HG03354 (cell line): ENCODE data around the gene CRTC2.
"Not testable (repeated sequence)": the region's sequence is repeated elsewhere in the genome, so short reads cannot be mapped to it uniquely, and the experiment has no call there.

Source experiments
- ATAC-seq: cut with Tn5 transposase; IDR thresholded peaks from one replicate; pipeline ENCODE4 v1.9.1; 2021; ENCODE audit warnings: mild to moderate bottlenecking; ENCODE audit not compliant: unreplicated experiment, poor library complexity, severe bottlenecking

The CRTC2 gene

GRCh38 chr1:153958111-153958960 lies at the start of gene CRTC2:
CRTC2 (minus strand) TSS chr1:153958612; CDS start chr1:153958497, 115 bp downstream.
- peak; percentile 80 for ATAC-seq

GRCh38 chr1:154006136-154006535 lies 47.7 kb upstream of the CRTC2 start:
- no peak for ATAC-seq

GRCh38 chr1:154000420-154000819 lies 42.0 kb upstream of the CRTC2 start:
- ATAC-seq, result no peak

- ATAC-seq, result not testable (repeated sequence)
These were observed 38.5 kb upstream of the CRTC2 start for GRCh38 chr1:153996882-153997281.

DNA sequence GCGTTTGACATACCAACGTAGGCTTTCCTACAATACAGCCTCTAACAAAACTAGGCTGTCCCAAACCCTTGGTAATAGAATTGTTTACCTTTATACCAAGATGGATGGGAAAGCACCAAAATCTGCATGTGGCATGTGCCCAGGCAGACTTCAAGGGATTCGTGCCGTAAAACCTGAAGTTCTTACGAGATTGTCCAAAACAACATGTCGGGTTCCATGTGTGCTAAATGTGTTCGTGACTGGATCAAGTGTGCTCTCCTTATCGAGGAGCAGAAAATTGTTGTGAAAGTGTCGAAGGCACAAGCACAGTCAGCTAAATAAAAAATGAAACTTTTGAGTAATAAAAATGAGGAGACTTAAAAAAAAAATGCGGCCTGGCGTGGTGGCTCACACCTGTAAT lies 37.2 kb upstream of the CRTC2 start:
- no peak for ATAC-seq

GRCh38 chr1:153995202-153995601 lies 36.8 kb upstream of the CRTC2 start:
- no peak for ATAC-seq

- no peak for ATAC-seq
These were observed 33.4 kb upstream of the CRTC2 start for GRCh38 chr1:153991806-153992205.

DNA sequence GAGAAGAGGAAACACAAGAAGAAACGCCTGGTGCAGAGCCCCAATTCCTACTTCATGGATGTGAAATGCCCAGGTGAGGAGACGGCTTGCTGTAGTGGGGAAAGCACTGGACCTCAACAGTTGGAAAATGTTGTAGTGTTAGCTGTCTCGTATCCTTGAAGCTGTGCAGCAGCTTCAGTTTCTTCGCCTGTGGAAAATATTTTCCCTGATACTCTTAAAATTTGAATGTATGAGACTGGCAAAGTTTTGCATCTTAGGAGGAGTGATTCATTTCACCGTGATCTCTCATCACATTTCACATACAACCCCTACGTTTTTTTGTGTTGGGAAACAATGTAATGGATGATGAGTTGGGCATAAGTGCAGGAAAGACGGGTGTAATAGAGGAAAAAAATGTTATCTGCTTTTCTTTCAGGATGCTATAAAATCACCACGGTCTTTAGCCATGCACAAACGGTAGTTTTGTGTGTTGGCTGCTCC lies 32.8 kb upstream of the CRTC2 start:
- ATAC-seq, result no peak

DNA sequence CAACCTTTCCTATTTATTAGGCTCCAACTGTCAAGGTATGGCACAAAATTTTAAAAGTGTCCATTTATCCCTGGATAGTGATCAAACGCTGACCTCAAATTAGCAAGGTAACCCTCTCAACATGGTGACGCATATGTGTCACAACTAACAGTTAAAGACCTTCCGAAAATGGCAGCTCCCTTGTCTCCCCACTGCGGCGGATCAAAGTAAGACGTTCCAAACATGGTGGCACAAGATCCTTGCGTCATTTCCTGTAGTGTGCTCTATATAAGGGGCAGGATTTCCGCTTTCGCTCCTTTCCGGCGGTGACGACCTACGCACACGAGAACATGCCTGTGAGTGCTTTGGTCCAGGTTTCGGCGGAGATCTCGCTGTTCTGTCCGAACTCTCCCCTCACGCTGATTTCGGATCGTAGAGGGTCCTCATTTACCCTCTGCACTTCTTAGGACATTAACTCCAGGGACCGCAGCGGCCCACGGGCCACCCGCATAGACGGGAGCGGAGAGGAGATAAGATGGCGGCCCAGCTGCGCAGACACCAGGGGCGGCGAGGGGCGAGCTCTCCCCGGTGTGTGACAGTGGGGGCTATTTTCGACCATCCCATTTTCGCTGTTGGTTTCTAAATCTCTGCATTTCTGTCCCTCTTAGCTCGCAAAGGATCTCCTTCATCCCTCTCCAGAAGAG lies 32.2 kb upstream of the CRTC2 start, which contains the start of gene RPS27:
TSS of gene RPS27 (plus strand) at position 295 of the 683 bp plus-strand sequence. CDS start at position 330, 35 bp downstream.
- ATAC-seq, result peak; percentile 79

GRCh38 chr1:153987621-153988020 lies 29.2 kb upstream of the CRTC2 start:
- ATAC-seq, result no peak

DNA sequence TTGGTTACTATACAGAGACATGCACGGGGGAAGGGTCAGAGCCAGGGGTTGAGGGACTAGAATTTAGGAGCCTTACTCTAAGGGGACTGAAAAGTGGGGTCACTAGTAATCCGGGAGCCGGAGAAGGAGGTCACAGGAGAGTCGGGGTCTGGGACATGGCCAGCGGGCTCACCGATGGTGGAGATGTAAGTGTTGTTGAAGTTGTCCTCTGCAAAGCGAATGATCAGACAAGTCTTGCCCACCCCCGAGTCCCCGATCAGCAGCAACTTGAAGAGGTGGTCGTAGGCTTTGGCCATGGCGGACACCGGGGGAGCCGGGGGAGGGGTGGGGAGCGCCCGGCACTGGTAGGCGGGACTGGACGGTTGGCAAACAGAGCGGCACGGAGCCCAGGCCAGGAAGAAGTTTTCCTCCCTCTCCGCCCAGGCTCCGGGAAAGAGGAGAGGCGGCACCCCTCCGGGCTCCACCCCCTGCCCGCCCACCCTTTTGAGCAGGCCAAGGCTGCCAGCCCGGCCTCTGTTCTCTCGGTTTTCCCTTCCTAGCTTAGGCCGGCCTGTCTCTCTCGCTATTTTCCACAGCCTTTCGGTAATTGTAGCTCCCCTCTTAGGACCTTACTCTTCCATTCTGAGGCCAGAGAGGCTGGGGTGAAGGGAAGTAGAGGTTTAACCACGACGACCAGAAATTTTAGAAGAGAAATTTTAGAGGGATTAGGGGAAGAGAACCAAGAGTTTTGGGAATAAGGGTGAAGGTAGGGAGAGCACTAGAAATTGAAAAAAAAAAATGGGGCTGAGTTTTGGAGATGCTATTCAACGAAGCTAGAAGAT lies 27.7 kb upstream of the CRTC2 start, which contains the start of gene RAB13:
TSS of gene RAB13 (minus strand) at position 399 of the 821 bp plus-strand sequence. CDS start at position 296, 103 bp downstream.
- no peak for ATAC-seq

DNA sequence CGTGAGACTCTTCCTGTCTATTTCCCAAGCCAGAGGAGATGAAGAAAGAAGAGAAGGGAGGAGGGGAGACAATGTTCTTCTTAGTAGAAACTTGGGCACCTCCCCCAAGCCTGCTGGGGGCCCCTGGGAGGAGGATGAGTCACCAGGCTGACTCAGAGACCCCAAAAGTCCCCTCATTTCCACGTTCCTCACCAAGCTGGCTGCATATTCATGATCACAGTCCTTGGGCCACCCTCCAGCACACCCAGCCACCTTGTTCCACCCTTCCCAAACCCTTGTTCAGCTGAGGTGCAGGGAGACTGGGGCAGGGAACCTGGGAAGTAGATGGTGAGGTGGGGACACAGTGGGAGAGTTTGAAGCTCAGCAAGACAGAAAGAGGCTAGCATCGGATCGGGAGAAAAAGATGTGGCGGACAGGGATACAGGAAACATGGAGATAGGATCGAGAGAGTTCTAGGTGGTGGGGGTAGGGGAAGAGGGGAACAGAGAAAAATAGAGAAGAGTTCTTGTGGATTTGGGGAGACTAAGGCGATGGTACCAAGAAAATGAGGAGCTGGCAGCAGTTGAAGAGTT lies 27.0 kb upstream of the CRTC2 start:
- no peak for ATAC-seq

DNA sequence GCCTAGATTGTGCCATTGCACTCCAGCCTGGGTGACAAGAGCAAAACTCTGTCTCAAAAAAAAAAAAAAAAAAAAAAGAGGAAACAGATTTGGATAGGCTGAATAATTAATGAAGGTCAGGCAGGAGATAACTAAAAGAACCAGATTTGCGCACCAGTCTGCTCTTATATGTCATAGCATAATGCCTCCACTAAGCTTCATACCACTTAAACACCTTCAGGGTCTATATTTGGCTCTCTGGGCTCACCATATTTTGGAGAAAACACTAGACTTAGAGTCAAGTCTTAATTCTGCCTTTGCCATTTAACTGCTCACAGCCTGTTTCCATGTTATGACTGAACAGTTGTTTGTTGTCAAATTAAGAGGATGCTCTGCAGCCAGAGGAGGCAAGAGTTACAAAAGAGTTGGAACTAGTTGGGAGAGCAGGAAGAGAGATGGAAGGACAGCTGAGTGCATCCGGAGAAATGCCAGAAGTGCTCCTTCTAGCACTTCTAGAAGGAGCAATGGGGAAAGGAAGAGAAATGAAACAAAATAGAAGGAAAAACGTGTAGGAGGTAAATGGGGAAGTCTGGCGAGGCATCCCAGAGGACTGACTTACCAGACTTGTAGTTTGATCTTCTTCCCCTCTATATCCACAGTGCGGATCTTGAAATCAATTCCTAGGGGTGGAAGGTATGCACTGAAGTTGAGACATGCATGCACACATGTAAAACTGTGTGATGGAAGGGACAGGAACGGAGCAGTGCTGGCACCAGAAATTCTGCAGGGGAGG lies 25.9 kb upstream of the CRTC2 start:
- no peak for ATAC-seq

DNA sequence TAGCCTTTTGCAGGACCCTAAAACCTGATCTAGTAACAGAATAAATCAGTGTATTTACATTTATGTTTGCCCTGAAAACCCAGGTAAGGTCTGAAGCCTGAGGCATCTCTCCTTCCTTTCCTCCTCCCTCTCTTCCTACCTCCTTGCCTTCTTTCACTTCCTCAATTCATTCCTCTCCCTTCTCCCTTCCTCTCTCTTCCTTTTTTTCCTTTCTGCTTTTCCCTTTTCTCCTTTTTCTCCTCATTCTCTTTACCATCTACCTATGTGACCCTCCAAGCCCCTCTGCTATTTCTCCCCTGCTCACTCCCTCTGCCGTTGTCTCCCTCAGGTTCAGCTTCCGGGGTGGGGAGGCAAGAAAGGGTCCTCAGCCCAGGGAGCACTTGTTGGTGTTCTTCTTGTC lies 23.3 kb upstream of the CRTC2 start:
- ATAC-seq, result not testable (repeated sequence)

GRCh38 chr1:153979091-153979490 lies 20.7 kb upstream of the CRTC2 start:
- not testable (repeated sequence) for ATAC-seq

GRCh38 chr1:153978274-153978909 lies 20.0 kb upstream of the CRTC2 start:
- no peak for ATAC-seq

DNA sequence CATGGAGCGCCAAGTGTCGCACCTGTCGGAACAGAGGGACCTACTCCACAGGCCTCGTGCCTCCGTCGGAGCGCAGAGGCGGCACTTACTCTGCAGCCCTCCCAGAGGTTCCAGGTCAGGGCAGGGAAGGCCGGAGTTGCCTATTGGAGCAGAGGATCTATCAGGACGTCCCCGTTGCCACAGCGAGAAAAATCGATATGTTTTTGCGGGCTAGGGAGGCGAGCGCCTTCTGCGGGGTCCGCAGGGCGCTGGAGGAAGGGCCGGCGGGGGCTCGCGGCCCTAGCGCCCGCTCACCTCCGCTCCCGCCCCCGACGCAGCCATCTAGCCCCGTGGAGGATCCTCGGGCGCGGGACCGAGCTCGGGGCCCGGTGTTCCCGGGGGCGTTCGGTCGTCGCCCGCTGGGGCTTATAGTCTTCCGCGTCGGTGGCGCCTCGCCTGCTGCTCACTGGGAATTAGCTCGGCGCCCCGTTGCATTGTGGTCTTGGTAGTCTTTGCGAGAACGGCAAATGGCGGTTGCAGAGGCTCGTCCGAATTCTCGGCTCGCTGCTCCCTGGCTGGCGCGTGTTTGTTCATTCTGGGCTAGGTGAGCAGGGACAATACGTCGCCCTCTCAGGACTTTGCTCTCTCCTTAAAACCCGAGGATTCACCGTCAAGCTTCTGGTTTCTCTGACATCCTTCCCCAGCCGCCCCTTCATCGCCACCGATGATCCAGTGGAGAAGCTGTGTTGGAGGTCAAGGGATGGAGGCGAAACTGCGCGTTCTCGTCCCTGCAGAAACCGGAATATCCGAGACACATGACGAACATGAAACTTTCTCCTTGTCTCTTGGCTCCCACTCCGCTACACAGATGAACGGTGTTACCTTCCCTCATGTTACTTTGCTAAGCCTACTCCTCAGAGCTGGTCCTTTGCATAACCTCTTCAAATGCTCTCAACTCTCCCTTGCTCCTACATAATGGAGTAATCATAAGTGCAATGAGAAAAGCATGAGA lies 19.1 kb upstream of the CRTC2 start, which contains the start of gene JTB:
TSS of gene JTB (minus strand) at position 425 of the 991 bp plus-strand sequence. CDS start at position 3, 422 bp downstream.
- ATAC-seq, result peak; percentile 80
